Common myeloid progenitor, CD34-positive (primary cell): Measurements from ENCODE around the gene SHMT2.

Experiments
- CTCF ChIA-PET: fragments of 350-600 bp; sonication (Branson Sonifier 250); formaldehyde crosslinking; loops from one replicate; lab custom pipeline; 2021; ENCODE audit warnings: antibody characterized with exemption; lab: Charles Lee
- POLR2A ChIA-PET: fragments of 350-600 bp; sonication (Branson Sonifier 250); formaldehyde crosslinking; loops from one replicate; lab custom pipeline; 2021; ENCODE audit warnings: antibody characterized with exemption; lab: Charles Lee
- DNase-seq, 3 donors: peaks; one replicate each; pipeline versions ENCODE4 v3.0.0 to v3.0.0-alpha.2; 2013
- H3K27ac ChIP-seq, 2 experiments: 1 replicate in 1 of 2; 2 replicates in 1 of 2; pipeline ENCODE4 v1.7.0; 2013; ENCODE audit warnings: inconsistent platforms in 2 of 2, low read length in 2 of 2, mild to moderate bottlenecking in 2 of 2, low read depth in 1 of 2, moderate library complexity in 1 of 2; ENCODE audit not compliant: severe bottlenecking in 2 of 2, insufficient read depth in 1 of 2, poor library complexity in 1 of 2
- H3K27me3 ChIP-seq, 5 experiments: replicated peaks in 2 of 5; 1 replicate in 3 of 5; 2 replicates in 2 of 5; pipeline versions ENCODE4 v1.6.1 to v1.7.0; 2013; ENCODE audit warnings: low read length in 4 of 5, mild to moderate bottlenecking in 2 of 5, moderate library complexity in 2 of 5, inconsistent platforms in 1 of 5; ENCODE audit not compliant: insufficient read depth in 5 of 5, control insufficient read depth in 4 of 5
- H3K36me3 ChIP-seq, 4 experiments: 1 replicate in 2 of 4; 2 replicates in 2 of 4; pipeline versions ENCODE4 v1.6.1 to v1.7.0; 2013; ENCODE audit warnings: low read length in 3 of 4, control low read depth in 1 of 4, mild to moderate bottlenecking in 1 of 4; ENCODE audit not compliant: control insufficient read depth in 4 of 4, insufficient read depth in 4 of 4
- H3K4me1 ChIP-seq, 4 experiments: 1 replicate in 3 of 4; 2 replicates in 1 of 4; pipeline versions ENCODE4 v1.6.1 to v1.7.1; 2013; ENCODE audit warnings: low read length in 3 of 4, mild to moderate bottlenecking in 3 of 4, control low read depth in 1 of 4, inconsistent platforms in 1 of 4, moderate library complexity in 1 of 4; ENCODE audit not compliant: control insufficient read depth in 4 of 4, insufficient read depth in 4 of 4; ENCODE audit errors: control extremely low read depth in 1 of 4
- H3K4me3 ChIP-seq, 7 experiments: 1 replicate in 4 of 7; 2 replicates in 3 of 7; pipeline versions ENCODE4 v1.5.1 to v1.7.0; 2013; ENCODE audit warnings: mild to moderate bottlenecking in 7 of 7, low read length in 6 of 7, moderate library complexity in 6 of 7, inconsistent platforms in 2 of 7, low read depth in 2 of 7, control low read depth in 1 of 7; ENCODE audit not compliant: insufficient read depth in 4 of 7, control insufficient read depth in 1 of 7; ENCODE audit errors: extremely low read depth in 1 of 7
- H3K9me3 ChIP-seq, 5 experiments: 1 replicate in 4 of 5; 2 replicates in 1 of 5; pipeline versions ENCODE4 v1.6.1 to v1.7.1; 2013; ENCODE audit warnings: low read length in 4 of 5, mild to moderate bottlenecking in 2 of 5, inconsistent platforms in 1 of 5, low read depth in 1 of 5, moderate library complexity in 1 of 5; ENCODE audit not compliant: control insufficient read depth in 4 of 5, insufficient read depth in 2 of 5; ENCODE audit errors: control extremely low read depth in 1 of 5
- WGBS: methylation state at CpG from one replicate; pipeline ENCODE4 v1.1.5; 2013; ENCODE audit not compliant: insufficient coverage; 5-methylcytosine and 5-hydroxymethylcytosine counted together

The SHMT2 gene

GRCh38 chr12:57261428-57261865 lies 31.9 kb downstream of the SHMT2 start:
- Histone ChIP-seq H3K27ac (no peak overlapping the region), H3K36me3 (peaks cover 14 to 60% (median 45%) of the 10 kb centered on the region in 4 experiments), H3K9me3 (no peaks in the 10 kb centered on the region), H3K4me3 (no peak overlapping the region), H3K27me3 (no peaks in the 10 kb centered on the region), H3K4me1 (peaks cover 0 to 3% (median 0%) of the 10 kb centered on the region in 4 experiments)
- CTCF ChIA-PET = interaction anchor here (0.8 to 3.7 kb wide), 13 partner anchors 9 to 191 kb away, joined by 3 to 17 read pairs (median 6); no protein-coding TSS in a partner anchor
- no peak for DNase-seq
- WGBS = no CpG with 5 or more reads among the region's 2 CpGs
- POLR2A ChIA-PET = interaction anchor here (0.6 kb wide), 1 partner anchor 40 kb away, joined by 3 read pairs; no protein-coding TSS in a partner anchor

- Histone ChIP-seq H3K4me1 (peaks cover 0 to 3% (median 0%) of the 10 kb centered on the region in 4 experiments), H3K27me3 (no peaks in the 10 kb centered on the region), H3K9me3 (no peaks in the 10 kb centered on the region), H3K27ac (no peak overlapping the region), H3K4me3 (no peak overlapping the region), H3K36me3 (peaks cover 16 to 61% (median 47%) of the 10 kb centered on the region in 4 experiments)
- WGBS = 100% methylated on average over 1 of the region's 3 CpGs
- CTCF ChIA-PET = interaction anchor here (1.3 to 4.4 kb wide), 11 partner anchors 8 to 191 kb away, joined by 3 to 21 read pairs (median 7); partner anchors contain the start of gene STAC3
- POLR2A ChIA-PET = interaction anchor here (0.6 kb wide), 1 partner anchor 39 kb away, joined by 3 read pairs; no protein-coding TSS in a partner anchor
- no peak for DNase-seq
Measured at GRCh38 chr12:57262126-57262822, 32.8 kb downstream of the SHMT2 start.

- ChIA-PET CTCF (interaction anchor here (0.6 to 4.4 kb wide), 4 partner anchors 12 to 190 kb away, joined by 3 to 21 read pairs (median 4); partner anchors contain the start of gene STAC3), POLR2A (no interaction called here)
- Histone ChIP-seq H3K27me3 (no peaks in the 10 kb centered on the region), H3K9me3 (no peaks in the 10 kb centered on the region), H3K4me3 (no peak overlapping the region), H3K4me1 (peaks cover 0 to 9% (median 1%) of the 10 kb centered on the region in 4 experiments), H3K36me3 (peaks cover 16 to 61% (median 41%) of the 10 kb centered on the region in 4 experiments), H3K27ac (no peak overlapping the region)
- 92% methylated on average over 1 of the region's 2 CpGs for WGBS
- peak in 2 of 3 donors; percentile 9 to 17 for DNase-seq
Measured at GRCh38 chr12:57263096-57263495, 33.6 kb downstream of the SHMT2 start.

- no peak for DNase-seq
- H3K4me1 ChIP-seq = peaks cover 0 to 15% (median 6%) of the 10 kb centered on the region in 4 experiments
- ChIA-PET POLR2A (no interaction called here), CTCF (interaction anchor here (0.6 to 4.4 kb wide), 7 partner anchors 13 to 192 kb away, joined by 3 to 21 read pairs (median 8); partner anchors contain the start of genes INHBE and STAC3)
- H3K4me3 ChIP-seq = no peak overlapping the region
- no peak overlapping the region for H3K27ac ChIP-seq
- H3K27me3 ChIP-seq = no peaks in the 10 kb centered on the region
- peaks cover 14 to 56% (median 30%) of the 10 kb centered on the region in 4 experiments for H3K36me3 ChIP-seq
- H3K9me3 ChIP-seq = no peaks in the 10 kb centered on the region
Measured at GRCh38 chr12:57266681-57267080, 37.2 kb downstream of the SHMT2 start.

GRCh38 chr12:57268264-57268663 lies 38.8 kb downstream of the SHMT2 start:
- POLR2A ChIA-PET = no interaction called here
- Histone ChIP-seq H3K4me3 (peak overlapping the region in 1 of 7 experiments; percentile 3), H3K9me3 (no peaks in the 10 kb centered on the region), H3K36me3 (peaks cover 16 to 60% (median 33%) of the 10 kb centered on the region in 4 experiments), H3K27ac (peak overlapping the region in 1 of 2 experiments; percentile 54), H3K4me1 (peaks cover 0 to 15% (median 6%) of the 10 kb centered on the region in 4 experiments), H3K27me3 (no peaks in the 10 kb centered on the region)
- 50% methylated on average over 6 of the region's 7 CpGs for WGBS
- DNase-seq = peak in 2 of 3 donors; percentile 43 to 50
- CTCF ChIA-PET = interaction anchor here (0.9 to 2.4 kb wide), 4 partner anchors 28 to 191 kb away, joined by 3 to 9 read pairs (median 6); partner anchors contain the start of genes GLI1 and INHBE

- peaks cover 19 to 57% (median 39%) of the 10 kb centered on the region in 4 experiments for H3K36me3 ChIP-seq
- POLR2A ChIA-PET = no interaction called here
- no peak overlapping the region for H3K4me3 ChIP-seq
- H3K9me3 ChIP-seq = no peaks in the 10 kb centered on the region
- DNase-seq = peak in 2 of 3 donors; percentile 13 to 25
- no peaks in the 10 kb centered on the region for H3K27me3 ChIP-seq
- peaks cover 0 to 12% (median 6%) of the 10 kb centered on the region in 4 experiments for H3K4me1 ChIP-seq
- CTCF ChIA-PET = interaction anchor here (0.6 to 2.6 kb wide), 14 partner anchors 9 to 187 kb away, joined by 3 to 13 read pairs (median 4); no protein-coding TSS in a partner anchor
- H3K27ac ChIP-seq = no peak overlapping the region
- WGBS = no CpG with 5 or more reads among the region's 1 CpG
Measured at GRCh38 chr12:57270966-57271470, 41.5 kb downstream of the SHMT2 start.
